ENCODE data around the gene FCHSD2. TPM values are rescaled to one million over a fixed set of nuclear protein-coding genes. Genes with fewer than 3 reads are reported as not detected.

The FCHSD2 gene
- total and polyA plus RNA-seq, 2 of the 13 experiments (the other 11 are each of a cell fraction or from before 2014, with no cell fraction given) = 20.5 to 24.8 TPM

DNA sequence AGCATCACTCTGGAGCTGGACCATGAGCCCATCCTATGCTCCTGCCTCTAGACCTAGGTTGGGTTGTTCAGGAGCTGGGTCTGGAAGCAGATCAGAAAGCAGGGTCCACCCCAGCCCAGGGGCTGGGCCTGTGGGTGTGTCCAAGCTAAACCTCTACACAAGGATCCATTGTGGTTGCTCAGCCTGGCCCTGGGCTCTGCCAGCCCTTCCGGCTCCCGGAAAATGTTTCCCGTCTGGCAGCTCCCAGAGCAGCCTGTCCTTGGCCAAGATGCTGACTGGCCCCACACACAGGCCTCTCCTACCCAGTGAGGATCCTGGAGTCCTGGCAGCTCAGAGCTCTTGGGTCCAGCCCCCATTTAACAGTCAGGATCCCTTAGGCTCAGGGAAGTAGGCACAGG, 35.3 kb upstream of the FCHSD2 start (continued):
- TF ChIP-seq, protein P1, sequence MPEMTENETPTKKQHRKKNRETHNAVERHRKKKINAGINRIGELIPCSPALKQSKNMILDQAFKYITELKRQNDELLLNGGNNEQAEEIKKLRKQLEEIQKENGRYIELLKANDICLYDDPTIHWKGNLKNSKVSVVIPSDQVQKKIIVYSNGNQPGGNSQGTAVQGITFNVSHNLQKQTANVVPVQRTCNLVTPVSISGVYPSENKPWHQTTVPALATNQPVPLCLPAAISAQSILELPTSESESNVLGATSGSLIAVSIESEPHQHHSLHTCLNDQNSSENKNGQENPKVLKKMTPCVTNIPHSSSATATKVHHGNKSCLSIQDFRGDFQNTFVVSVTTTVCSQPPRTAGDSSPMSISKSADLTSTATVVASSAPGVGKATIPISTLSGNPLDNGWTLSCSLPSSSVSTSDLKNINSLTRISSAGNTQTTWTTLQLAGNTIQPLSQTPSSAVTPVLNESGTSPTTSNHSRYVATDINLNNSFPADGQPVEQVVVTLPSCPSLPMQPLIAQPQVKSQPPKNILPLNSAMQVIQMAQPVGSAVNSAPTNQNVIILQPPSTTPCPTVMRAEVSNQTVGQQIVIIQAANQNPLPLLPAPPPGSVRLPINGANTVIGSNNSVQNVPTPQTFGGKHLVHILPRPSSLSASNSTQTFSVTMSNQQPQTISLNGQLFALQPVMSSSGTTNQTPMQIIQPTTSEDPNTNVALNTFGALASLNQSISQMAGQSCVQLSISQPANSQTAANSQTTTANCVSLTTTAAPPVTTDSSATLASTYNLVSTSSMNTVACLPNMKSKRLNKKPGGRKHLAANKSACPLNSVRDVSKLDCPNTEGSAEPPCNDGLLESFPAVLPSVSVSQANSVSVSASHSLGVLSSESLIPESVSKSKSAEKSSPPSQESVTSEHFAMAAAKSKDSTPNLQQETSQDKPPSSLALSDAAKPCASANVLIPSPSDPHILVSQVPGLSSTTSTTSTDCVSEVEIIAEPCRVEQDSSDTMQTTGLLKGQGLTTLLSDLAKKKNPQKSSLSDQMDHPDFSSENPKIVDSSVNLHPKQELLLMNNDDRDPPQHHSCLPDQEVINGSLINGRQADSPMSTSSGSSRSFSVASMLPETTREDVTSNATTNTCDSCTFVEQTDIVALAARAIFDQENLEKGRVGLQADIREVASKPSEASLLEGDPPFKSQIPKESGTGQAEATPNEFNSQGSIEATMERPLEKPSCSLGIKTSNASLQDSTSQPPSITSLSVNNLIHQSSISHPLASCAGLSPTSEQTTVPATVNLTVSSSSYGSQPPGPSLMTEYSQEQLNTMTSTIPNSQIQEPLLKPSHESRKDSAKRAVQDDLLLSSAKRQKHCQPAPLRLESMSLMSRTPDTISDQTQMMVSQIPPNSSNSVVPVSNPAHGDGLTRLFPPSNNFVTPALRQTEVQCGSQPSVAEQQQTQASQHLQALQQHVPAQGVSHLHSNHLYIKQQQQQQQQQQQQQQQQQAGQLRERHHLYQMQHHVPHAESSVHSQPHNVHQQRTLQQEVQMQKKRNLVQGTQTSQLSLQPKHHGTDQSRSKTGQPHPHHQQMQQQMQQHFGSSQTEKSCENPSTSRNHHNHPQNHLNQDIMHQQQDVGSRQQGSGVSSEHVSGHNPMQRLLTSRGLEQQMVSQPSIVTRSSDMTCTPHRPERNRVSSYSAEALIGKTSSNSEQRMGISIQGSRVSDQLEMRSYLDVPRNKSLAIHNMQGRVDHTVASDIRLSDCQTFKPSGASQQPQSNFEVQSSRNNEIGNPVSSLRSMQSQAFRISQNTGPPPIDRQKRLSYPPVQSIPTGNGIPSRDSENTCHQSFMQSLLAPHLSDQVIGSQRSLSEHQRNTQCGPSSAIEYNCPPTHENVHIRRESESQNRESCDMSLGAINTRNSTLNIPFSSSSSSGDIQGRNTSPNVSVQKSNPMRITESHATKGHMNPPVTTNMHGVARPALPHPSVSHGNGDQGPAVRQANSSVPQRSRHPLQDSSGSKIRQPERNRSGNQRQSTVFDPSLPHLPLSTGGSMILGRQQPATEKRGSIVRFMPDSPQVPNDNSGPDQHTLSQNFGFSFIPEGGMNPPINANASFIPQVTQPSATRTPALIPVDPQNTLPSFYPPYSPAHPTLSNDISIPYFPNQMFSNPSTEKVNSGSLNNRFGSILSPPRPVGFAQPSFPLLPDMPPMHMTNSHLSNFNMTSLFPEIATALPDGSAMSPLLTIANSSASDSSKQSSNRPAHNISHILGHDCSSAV (CRISPR knock-in tag; IDR thresholded peaks at IDR 0.05; ENCODE audit: borderline replicate concordance) = no peak
- no peak for TF ChIP-seq NR2C2 (CRISPR knock-in tag; IDR thresholded peaks at IDR 0.05; ENCODE audit: borderline replicate concordance)
- TF ChIP-seq, protein P2, sequence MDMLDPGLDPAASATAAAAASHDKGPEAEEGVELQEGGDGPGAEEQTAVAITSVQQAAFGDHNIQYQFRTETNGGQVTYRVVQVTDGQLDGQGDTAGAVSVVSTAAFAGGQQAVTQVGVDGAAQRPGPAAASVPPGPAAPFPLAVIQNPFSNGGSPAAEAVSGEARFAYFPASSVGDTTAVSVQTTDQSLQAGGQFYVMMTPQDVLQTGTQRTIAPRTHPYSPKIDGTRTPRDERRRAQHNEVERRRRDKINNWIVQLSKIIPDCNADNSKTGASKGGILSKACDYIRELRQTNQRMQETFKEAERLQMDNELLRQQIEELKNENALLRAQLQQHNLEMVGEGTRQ (IDR thresholded peaks at IDR 0.05; ENCODE audit: low read depth, low read length) = no peak
- TF ChIP-seq, protein P2 (CRISPR knock-in tag; IDR thresholded peaks at IDR 0.05; ENCODE audit: borderline replicate concordance) = no peak
- TF ChIP-seq GTF2F1 (IDR thresholded peaks at IDR 0.05; ENCODE audit: low read length) = no peak
- no peak for TF ChIP-seq POLR2AphosphoS5 (IDR thresholded peaks at IDR 0.05; ENCODE audit: low read depth, low read length)
- no peak for TF ChIP-seq LCORL (IDR thresholded peaks at IDR 0.05)
- peak; percentile 10; the same call in 1 of the 2 replicates for TF ChIP-seq LCORL (CRISPR knock-in tag; IDR thresholded peaks at IDR 0.05)
- TF ChIP-seq, protein P3, sequence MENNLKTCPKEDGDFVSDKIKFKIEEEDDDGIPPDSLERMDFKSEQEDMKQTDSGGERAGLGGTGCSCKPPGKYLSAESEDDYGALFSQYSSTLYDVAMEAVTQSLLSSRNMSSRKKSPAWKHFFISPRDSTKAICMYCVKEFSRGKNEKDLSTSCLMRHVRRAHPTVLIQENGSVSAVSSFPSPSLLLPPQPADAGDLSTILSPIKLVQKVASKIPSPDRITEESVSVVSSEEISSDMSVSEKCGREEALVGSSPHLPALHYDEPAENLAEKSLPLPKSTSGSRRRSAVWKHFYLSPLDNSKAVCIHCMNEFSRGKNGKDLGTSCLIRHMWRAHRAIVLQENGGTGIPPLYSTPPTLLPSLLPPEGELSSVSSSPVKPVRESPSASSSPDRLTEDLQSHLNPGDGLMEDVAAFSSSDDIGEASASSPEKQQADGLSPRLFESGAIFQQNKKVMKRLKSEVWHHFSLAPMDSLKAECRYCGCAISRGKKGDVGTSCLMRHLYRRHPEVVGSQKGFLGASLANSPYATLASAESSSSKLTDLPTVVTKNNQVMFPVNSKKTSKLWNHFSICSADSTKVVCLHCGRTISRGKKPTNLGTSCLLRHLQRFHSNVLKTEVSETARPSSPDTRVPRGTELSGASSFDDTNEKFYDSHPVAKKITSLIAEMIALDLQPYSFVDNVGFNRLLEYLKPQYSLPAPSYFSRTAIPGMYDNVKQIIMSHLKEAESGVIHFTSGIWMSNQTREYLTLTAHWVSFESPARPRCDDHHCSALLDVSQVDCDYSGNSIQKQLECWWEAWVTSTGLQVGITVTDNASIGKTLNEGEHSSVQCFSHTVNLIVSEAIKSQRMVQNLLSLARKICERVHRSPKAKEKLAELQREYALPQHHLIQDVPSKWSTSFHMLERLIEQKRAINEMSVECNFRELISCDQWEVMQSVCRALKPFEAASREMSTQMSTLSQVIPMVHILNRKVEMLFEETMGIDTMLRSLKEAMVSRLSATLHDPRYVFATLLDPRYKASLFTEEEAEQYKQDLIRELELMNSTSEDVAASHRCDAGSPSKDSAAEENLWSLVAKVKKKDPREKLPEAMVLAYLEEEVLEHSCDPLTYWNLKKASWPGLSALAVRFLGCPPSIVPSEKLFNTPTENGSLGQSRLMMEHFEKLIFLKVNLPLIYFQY (CRISPR knock-in tag; IDR thresholded peaks at IDR 0.05; ENCODE audit: borderline replicate concordance) = no peak
- TF ChIP-seq, protein P4, sequence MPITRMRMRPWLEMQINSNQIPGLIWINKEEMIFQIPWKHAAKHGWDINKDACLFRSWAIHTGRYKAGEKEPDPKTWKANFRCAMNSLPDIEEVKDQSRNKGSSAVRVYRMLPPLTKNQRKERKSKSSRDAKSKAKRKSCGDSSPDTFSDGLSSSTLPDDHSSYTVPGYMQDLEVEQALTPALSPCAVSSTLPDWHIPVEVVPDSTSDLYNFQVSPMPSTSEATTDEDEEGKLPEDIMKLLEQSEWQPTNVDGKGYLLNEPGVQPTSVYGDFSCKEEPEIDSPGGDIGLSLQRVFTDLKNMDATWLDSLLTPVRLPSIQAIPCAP (CRISPR knock-in tag; IDR thresholded peaks at IDR 0.05; ENCODE audit: low read depth) = no peak
- TF ChIP-seq TCF7 (IDR thresholded peaks at IDR 0.05; ENCODE audit: low read depth) = no peak
